Activated T-helper 17 cell treated with anti-CD3 and anti-CD28 coated beads, Interleukin-2, amount 50 U/mL, for 72 hours (primary cell): ENCODE results near the gene CARNS1. TPM values are rescaled to one million over a fixed set of nuclear protein-coding genes. Genes with fewer than 3 reads are reported as not detected.

ENCODE experiments used
- ATAC-seq: fragments of 150-1000 bp; cut with Tn5 transposase; replicated peaks from 2 replicates; pipeline ENCODE4 v1.10.0; 2021; ENCODE audit warnings: mild to moderate bottlenecking, moderate library complexity
- H3K27ac Mint-ChIP-seq: one replicate; pipeline ENCODE4 v1.8.0; 2022; ENCODE audit warnings: mixed read lengths
- H3K27me3 Mint-ChIP-seq: one replicate; pipeline ENCODE4 v1.8.0; 2022; ENCODE audit warnings: mixed read lengths
- H3K36me3 Mint-ChIP-seq: one replicate; pipeline ENCODE4 v1.8.0; 2022; ENCODE audit warnings: low read depth, mild to moderate bottlenecking, mixed read lengths
- H3K4me1 Mint-ChIP-seq: one replicate; pipeline ENCODE4 v1.8.0; 2022; ENCODE audit warnings: mixed read lengths
- H3K4me3 Mint-ChIP-seq: one replicate; pipeline ENCODE4 v1.8.0; 2022; ENCODE audit warnings: mild to moderate bottlenecking, mixed read lengths
- H3K9me3 Mint-ChIP-seq: one replicate; pipeline ENCODE4 v1.8.0; 2022; ENCODE audit warnings: mixed read lengths
- total RNA-seq, 2 donors: library from RNA; stranded (reverse); gene quantifications; one replicate each; pipeline ENCODE4 v1.2.3, GENCODE V29; 2022

The CARNS1 gene
- total RNA-seq, 2 donors from 2014 or later: 2.0 to 10.6 TPM

DNA sequence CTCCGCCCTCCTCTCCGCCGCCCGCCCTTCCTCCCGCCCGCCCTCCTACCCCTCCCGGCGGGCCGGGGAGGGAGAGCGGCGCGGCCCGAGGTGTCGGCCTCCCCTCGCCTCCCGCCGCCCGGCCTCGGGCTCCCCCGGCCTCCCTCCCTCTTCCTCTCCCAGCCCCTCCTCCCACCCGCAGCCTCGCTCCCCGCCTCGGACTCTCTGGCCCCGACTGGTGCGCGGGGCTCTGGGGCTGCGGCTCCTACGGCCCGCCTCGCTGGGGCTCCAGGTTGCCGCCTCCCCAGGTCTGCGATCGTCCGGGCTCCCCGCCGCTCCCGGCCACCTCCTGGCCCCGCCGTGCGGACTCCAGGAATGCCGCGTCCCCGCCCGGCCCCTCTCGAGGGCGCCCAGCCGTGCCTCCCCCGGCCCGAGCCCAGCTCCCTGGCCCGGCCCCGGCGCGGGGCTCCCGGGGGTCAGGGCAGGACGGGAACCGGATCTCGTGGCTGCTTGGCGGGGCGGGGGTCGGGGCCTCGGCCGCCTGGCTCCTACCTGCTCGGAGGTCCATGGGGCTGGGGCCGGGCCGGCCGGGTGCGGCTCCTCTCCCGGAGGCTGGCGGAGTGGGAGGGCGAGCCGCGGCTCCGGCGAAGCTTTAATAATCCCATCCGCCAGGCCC, 42.4 kb upstream of the CARNS1 start, which contains the start of gene CLCF1:
Gene CLCF1 (minus strand): TSS at position 606 of the 655 bp plus-strand sequence. CDS start 59 bp downstream, at position 547.
- Mint-ChIP-seq H3K4me3 (peak within 1 kb of the TSS; percentile 84), H3K27ac (peak within 1 kb of the TSS; percentile 84), H3K36me3 (no peaks in the 10 kb centered on the region), H3K27me3 (peaks cover 6% of the 10 kb centered on the region), H3K9me3 (no peaks in the 10 kb centered on the region), H3K4me1 (peaks cover 43% of the 10 kb centered on the region)
- peak; percentile 19 for ATAC-seq

GRCh38 chr11:67373648-67374570, 41.6 kb upstream of the CARNS1 start:
- H3K9me3 Mint-ChIP-seq: no peaks in the 10 kb centered on the region
- peak overlapping the region; percentile 84 for H3K27ac Mint-ChIP-seq
- no peaks in the 10 kb centered on the region for H3K36me3 Mint-ChIP-seq
- H3K4me3 Mint-ChIP-seq: peak overlapping the region; percentile 84
- peak; percentile 55 for ATAC-seq
- peaks cover 35% of the 10 kb centered on the region for H3K4me1 Mint-ChIP-seq
- peaks cover 6% of the 10 kb centered on the region for H3K27me3 Mint-ChIP-seq

DNA sequence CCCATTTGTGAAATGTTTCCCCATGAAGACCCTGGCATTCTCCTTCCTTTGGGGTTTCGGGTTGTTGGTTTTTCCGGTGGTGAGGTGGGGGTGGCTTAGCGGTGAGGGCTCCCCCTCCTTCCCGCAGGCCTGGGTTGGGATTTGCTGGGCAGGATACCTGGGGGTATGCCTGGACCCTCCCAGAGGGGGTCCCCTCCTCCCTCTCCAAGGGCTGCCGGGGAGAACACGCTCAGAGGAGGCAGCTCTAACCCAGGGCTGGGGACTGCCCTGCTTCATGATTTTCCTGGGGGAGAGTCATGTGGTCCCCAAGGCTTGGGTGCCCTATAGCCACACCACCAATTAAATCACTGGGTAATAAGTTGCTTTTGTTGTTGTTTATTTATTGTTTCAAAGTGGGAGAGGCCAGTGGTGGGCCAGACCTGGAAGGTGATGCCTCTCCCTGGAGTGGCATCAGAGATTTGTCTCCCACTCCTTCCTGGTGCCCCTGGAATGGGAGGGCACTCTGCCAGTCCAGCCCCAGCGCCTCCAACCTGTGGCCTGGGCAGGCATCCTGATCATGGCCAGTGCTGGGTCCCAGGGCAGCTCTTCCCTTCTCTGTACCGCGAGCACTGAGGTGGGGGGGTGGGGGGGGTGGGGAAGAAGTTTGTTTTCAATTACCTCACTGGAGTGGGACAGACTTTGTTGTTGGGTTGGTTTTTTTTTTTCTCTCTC, 40.8 kb upstream of the CARNS1 start:
- no peak for ATAC-seq
- H3K4me1 Mint-ChIP-seq: peaks cover 26% of the 10 kb centered on the region
- peak overlapping the region; percentile 84 for H3K4me3 Mint-ChIP-seq
- H3K9me3 Mint-ChIP-seq: no peaks in the 10 kb centered on the region
- peaks cover 6% of the 10 kb centered on the region for H3K27me3 Mint-ChIP-seq
- no peaks in the 10 kb centered on the region for H3K36me3 Mint-ChIP-seq
- H3K27ac Mint-ChIP-seq: peak overlapping the region; percentile 84

DNA sequence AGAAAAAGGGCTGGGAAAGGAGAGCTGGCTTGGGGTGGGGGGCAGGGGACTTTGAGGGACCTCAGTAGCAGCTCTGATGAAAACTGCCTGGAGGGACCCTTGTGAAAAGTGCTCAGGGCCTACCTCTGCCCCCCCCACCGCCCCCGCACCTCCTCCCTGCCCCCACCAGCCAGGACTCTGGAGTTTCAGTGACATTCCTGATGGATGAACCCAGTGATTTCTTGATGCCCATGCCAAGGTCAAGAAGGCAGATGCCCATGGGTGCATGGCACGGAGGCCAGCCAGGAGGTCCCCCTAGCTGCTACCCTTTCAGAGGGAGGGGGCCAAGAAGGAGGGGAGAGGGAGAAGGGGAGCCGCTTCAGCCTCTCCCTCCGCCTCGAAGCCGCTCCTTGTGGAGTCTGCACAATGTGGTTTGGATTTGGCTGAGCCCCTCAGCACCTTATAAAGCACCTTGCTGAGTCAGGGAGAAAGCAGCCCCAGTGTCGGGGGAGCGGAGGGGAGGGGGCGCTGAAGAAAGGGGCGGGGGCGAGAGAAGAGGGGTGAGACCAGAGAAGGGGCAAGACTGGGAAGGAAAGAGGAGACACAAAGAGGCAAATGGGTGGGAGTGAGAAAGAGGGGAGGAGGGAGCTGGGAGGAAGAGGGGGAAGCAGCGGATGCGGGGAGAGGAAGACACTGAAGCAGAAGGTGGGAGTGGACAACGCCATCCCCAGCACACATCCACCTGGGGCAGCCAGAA, 40.0 kb upstream of the CARNS1 start:
- Mint-ChIP-seq H3K36me3 (no peaks in the 10 kb centered on the region), H3K27ac (no peak overlapping the region)

GRCh38 chr11:67376063-67376820, 39.2 kb upstream of the CARNS1 start:
- H3K9me3 Mint-ChIP-seq: no peaks in the 10 kb centered on the region
- ATAC-seq: no peak
- H3K27me3 Mint-ChIP-seq: peaks cover 5% of the 10 kb centered on the region
- no peak overlapping the region for H3K27ac Mint-ChIP-seq
- peaks cover 15% of the 10 kb centered on the region for H3K4me1 Mint-ChIP-seq
- H3K36me3 Mint-ChIP-seq: no peaks in the 10 kb centered on the region
- no peak overlapping the region for H3K4me3 Mint-ChIP-seq

More for the DNA sequence above, 40.0 kb upstream of the CARNS1 start:
- peaks cover 22% of the 10 kb centered on the region for H3K4me1 Mint-ChIP-seq
- no peak overlapping the region for H3K4me3 Mint-ChIP-seq
- H3K27me3 Mint-ChIP-seq: peaks cover 6% of the 10 kb centered on the region
- no peak for ATAC-seq
- no peaks in the 10 kb centered on the region for H3K9me3 Mint-ChIP-seq

- Mint-ChIP-seq H3K27ac (no peak overlapping the region), H3K4me1 (peaks cover 8% of the 10 kb centered on the region)
- no peak for ATAC-seq
These were observed 38.3 kb upstream of the CARNS1 start for GRCh38 chr11:67376873-67377808.

GRCh38 chr11:67378544-67378943, 36.9 kb upstream of the CARNS1 start:
- no peak overlapping the region for H3K4me3 Mint-ChIP-seq
- peak overlapping the region; percentile 7 for H3K27ac Mint-ChIP-seq
- peaks cover 13% of the 10 kb centered on the region for H3K4me1 Mint-ChIP-seq
- H3K9me3 Mint-ChIP-seq: no peaks in the 10 kb centered on the region
- no peak for ATAC-seq
- no peaks in the 10 kb centered on the region for H3K27me3 Mint-ChIP-seq
- H3K36me3 Mint-ChIP-seq: no peaks in the 10 kb centered on the region

More at GRCh38 chr11:67376873-67377808, 38.3 kb upstream of the CARNS1 start:
- Mint-ChIP-seq H3K27me3 (no peaks in the 10 kb centered on the region), H3K9me3 (no peaks in the 10 kb centered on the region), H3K4me3 (no peak overlapping the region), H3K36me3 (no peaks in the 10 kb centered on the region)

DNA sequence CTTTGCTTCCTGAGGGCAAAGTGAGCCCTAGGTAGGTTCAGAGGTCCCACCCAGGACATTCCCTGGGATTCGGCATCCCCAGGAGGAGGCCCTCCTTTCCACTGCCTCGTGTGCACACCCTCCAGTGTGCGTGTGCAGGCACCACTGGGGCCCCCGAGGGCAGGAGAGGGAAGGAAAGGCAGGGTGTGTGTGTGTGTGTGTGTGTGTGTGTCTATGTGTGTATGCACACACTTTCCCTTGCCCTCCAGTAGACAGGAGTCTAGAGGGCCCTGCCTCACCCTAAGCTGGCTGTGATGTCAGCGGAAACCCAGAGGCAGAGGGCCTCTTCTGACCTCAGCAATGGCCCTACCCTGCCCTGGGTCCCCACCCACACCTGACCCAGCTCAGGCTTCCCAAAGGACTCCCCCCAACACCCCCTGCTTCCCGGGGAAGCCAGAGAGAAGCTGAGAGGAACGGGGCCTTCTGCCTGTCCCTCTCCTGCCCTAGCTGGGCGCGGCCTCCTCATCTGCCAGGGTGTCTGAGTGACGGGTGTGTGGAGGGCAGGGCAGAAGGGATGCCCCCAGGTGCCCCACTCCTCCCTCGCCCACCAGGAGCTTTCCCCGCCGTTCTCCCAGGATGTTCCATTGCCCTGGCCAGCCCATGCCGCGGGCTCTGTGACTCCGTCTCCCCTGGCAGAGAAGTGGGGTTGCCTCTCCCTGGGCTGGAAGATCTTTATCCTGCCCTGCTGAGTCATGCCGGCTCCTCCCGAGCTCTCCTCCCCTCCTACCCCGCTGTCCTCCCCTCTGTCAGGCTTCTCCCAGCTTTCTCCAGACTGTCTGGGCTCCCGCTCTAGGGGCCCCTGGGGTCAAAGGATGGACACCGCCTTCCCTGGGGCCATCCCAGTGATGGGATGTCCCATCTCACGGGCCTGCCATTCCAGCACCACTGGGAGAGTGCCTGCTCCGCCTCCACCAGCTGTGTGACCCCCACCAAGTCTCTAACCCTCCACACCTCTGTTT, 36.1 kb upstream of the CARNS1 start:
- H3K4me1 Mint-ChIP-seq: peaks cover 7% of the 10 kb centered on the region
- H3K4me3 Mint-ChIP-seq: no peak overlapping the region
- no peaks in the 10 kb centered on the region for H3K36me3 Mint-ChIP-seq
- no peaks in the 10 kb centered on the region for H3K27me3 Mint-ChIP-seq
- H3K9me3 Mint-ChIP-seq: no peaks in the 10 kb centered on the region
- ATAC-seq: no peak
- H3K27ac Mint-ChIP-seq: peak overlapping the region; percentile 7

DNA sequence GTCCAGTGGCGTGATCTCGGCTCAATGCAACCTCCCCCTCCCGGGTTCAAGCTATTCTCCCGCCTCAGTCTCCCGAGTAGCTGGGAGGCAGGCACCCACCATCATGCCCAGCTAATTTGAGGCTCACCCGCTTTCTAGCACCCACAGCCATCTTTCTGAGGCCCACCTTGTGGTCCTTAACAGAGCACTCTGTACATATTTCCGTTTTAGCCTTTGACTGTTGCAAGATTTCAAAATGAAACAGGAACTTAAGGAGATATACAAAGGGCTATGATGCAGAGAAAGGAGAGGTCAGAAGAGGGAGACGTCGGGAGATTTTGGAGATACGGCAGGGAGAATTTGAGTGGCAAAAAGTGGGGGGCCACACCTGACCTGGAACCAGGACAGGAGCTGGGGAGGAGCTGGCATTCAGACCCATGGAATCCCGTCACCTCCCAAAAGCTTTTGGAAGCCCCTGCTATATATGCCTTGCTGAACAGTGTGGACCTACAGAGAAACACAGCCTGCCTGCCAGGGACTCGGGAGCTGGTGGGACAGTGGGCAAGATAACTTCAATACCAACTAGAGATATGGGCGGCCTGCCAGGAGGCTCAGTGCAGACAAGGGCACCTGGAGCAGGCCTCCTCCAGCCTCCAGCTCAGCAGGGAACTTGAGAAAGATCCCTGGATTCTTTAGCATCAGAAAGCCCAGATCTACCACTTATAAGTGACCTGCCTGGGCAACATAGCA, 34.1 kb upstream of the CARNS1 start:
- Mint-ChIP-seq H3K36me3 (no peaks in the 10 kb centered on the region), H3K4me1 (peaks cover 5% of the 10 kb centered on the region), H3K27me3 (no peaks in the 10 kb centered on the region), H3K9me3 (no peaks in the 10 kb centered on the region), H3K4me3 (no peak overlapping the region), H3K27ac (no peak overlapping the region)
- no peak for ATAC-seq

GRCh38 chr11:67382276-67383136, 33.0 kb upstream of the CARNS1 start:
- no peak overlapping the region for H3K4me3 Mint-ChIP-seq
- peak; percentile 97 for ATAC-seq
- peaks cover 5% of the 10 kb centered on the region for H3K4me1 Mint-ChIP-seq
- H3K27ac Mint-ChIP-seq: peak overlapping the region; percentile 6
- H3K36me3 Mint-ChIP-seq: no peaks in the 10 kb centered on the region
- H3K9me3 Mint-ChIP-seq: no peaks in the 10 kb centered on the region
- no peaks in the 10 kb centered on the region for H3K27me3 Mint-ChIP-seq
